Measurements from ENCODE around the gene FA2H.

- TF ChIP-seq POU6F1 (CRISPR knock-in tag; IDR thresholded peaks at IDR 0.05; ENCODE audit: borderline replicate concordance, low read depth) (no peak), SNAI2 (CRISPR knock-in tag; IDR thresholded peaks at IDR 0.05) (no peak), ZNF565 (CRISPR knock-in tag; conservative IDR thresholded peaks at IDR 0.05; ENCODE audit: low read depth) (no peak), ZFP3 (CRISPR knock-in tag; IDR thresholded peaks at IDR 0.05) (no peak), BACH2 (CRISPR knock-in tag; IDR thresholded peaks at IDR 0.05; ENCODE audit: borderline replicate concordance) (no peak)
- TF ChIP-seq, protein P1, sequence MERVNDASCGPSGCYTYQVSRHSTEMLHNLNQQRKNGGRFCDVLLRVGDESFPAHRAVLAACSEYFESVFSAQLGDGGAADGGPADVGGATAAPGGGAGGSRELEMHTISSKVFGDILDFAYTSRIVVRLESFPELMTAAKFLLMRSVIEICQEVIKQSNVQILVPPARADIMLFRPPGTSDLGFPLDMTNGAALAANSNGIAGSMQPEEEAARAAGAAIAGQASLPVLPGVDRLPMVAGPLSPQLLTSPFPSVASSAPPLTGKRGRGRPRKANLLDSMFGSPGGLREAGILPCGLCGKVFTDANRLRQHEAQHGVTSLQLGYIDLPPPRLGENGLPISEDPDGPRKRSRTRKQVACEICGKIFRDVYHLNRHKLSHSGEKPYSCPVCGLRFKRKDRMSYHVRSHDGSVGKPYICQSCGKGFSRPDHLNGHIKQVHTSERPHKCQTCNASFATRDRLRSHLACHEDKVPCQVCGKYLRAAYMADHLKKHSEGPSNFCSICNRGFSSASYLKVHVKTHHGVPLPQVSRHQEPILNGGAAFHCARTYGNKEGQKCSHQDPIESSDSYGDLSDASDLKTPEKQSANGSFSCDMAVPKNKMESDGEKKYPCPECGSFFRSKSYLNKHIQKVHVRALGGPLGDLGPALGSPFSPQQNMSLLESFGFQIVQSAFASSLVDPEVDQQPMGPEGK (CRISPR knock-in tag; IDR thresholded peaks at IDR 0.05; ENCODE audit: borderline replicate concordance): no peak
- TF ChIP-seq, protein P2, sequence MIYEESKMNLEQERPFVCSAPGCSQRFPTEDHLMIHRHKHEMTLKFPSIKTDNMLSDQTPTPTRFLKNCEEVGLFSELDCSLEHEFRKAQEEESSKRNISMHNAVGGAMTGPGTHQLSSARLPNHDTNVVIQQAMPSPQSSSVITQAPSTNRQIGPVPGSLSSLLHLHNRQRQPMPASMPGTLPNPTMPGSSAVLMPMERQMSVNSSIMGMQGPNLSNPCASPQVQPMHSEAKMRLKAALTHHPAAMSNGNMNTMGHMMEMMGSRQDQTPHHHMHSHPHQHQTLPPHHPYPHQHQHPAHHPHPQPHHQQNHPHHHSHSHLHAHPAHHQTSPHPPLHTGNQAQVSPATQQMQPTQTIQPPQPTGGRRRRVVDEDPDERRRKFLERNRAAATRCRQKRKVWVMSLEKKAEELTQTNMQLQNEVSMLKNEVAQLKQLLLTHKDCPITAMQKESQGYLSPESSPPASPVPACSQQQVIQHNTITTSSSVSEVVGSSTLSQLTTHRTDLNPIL (CRISPR knock-in tag; IDR thresholded peaks at IDR 0.05; ENCODE audit: low read depth): no peak
Observed at GRCh38 chr16:74734361-74735161, 40.1 kb downstream of the FA2H start.

Data from SK-N-SH treated with all-trans-retinoic acid at 6 μM for 48 hours (cell line).